ENCODE data around the gene CCDC71L. TPM values are rescaled to one million over a fixed set of nuclear protein-coding genes. Genes with fewer than 3 reads are reported as not detected.

Gene CCDC71L
- 8.6 and 9.8 TPM in 2 replicates for total RNA-seq

DNA sequence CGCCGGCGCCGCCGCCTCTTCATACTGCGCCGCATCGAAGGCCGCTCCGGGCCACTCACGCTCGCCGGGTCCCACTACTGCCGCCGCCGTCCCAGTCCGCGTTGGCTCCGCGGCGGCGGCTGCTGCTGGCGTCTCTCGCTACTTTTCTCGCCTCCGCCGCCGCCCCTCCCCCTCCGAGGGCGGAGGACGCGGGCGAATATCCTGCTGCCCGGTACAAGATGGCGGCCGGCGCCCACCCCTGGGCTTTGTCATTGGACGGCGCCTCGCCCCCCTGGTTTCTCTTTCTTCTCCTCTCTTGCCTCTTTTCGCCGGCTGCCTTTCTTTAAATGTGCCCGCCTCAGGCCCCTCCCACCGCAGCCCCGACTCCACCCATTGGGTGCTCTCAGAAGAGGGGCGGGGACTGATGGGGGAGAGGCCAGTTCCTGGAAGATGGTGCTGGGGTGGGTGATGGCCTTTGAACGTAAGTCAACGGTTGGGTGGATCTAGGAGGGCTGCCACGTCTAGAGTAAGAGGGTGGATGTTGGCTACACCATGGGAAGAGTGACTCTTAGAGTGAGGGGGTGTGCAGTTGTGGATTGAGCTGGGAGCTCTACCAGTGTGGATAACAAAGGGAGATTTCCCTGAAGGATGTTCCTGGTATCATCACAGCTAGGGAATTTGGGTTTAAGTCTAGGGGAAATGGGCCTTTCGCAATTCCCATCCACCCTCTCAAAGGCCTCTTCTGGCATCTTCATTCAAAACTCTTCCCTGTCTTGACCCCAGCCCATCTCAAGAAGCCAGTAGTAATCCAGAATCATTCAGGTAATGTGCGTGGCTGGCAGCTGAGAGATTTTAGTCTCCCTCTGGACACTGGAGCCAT, at the start of gene CCDC71L:
CCDC71L (minus strand) TSS at position 297 of the 859 bp plus-strand sequence; CDS start at position 35, 262 bp downstream.

Other genes with a start within 250 kb of the CCDC71L start
- gene PIK3CG, start 204.1 kb upstream of the CCDC71L start, total RNA-seq, result not detected in 2 replicates